GM18870 (cell line): Measurements from ENCODE around the gene MYO15B.

ENCODE experiments used
- ATAC-seq: cut with Tn5 transposase; IDR thresholded peaks from one replicate; pipeline ENCODE4 v1.9.1; 2021; ENCODE audit warnings: moderate library complexity; ENCODE audit not compliant: unreplicated experiment

The MYO15B gene

DNA sequence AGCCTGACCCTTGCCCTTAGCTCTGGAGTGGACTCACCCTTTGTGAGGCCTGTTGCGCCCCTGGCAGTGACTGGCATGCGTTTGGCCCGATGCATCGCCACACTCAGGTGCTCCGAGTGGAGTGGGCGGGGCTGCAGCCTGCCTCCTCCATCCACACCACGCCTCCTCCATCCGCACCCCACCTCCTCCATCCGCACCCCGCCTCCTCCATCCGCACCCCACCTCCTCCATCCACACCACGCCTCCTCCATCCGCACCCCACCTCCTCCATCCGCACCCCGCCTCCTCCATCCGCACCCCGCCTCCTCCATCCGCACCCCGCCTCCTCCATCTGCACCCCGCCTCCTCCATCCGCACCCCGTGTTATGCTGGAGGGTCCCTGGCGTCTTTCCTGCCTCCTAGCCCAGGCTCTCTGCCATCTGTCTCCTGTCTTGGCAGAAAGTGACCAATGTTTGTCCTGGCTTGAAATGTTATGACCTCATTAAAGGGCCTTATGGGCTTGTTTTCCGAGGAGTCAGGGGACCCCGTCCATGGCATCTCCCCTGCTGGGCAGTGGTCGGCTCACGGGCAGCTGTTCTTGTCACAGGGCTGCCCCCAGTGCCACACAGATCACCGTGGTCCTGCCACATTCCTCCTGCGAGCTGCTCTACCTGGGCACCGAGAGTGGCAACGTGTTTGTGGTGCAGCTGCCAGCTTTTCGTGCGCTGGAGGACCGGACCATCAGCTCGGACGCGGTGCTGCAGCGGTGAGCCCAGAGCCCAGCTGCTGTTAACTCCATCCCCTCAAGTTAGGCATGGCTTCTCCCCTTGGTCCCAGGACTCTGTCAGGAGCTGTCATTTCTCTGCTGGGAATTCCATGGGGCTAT, 28.7 kb upstream of the MYO15B start:
- ATAC-seq = no peak

DNA sequence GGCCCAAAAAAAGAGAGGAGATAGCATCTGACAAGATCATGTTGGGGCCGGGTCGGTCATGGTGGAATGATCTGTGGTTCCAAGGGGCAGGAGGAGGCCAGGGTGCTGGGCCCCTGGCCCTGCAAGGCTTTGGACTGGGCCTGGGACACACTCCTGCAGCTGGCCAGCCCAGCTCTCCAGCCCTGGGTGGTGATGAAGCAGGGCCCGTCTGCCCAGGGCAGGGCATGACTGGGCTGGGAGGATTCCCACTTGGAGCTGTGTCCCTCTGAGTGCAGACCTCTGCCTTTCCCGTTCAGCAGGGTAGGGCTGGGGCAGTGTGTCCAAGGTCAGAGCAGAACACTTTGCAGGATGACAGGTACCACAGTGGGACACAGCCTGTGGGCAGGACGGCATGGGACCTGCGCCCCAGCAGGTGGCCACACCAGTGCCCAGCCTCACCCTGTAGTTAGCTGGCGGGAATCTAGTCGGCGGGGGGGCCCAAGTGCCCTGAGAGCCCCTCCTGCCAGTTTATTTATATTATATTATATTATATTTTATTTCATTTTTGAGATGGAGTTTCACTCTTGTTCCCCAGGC, 27.6 kb upstream of the MYO15B start:
- ATAC-seq = no peak

DNA sequence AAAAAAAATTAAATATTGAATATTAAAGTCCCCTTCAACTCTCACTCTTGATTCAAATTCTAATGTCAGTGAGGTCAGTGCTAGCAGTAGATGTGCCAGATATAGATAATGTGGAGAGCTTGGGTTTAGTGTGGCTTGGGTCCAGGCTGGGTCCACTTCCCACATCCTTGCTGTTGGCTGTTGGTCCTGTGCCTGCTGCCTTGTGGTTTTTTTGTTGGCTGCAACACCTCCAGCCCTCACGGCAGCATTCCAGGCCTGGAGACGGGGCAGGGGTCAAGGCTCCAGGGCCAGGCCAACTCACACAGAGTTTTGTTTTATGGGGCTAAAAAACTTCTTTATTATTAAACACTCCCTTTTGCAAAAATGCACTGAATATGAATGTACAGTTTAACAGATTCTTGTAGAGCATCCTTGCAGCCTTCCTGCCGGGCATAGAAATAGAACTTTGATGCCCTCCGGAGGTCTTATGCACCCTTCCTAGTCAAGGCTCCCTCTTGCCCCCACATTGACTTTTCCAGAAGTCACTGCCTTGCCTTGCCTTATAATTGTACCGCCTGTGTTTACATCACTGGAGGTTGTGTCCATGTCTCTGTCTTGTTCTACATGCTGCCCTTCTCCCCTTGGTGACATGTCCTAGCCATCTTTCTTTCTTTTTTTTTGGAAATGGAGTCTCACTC, 25.5 kb upstream of the MYO15B start:
- no peak for ATAC-seq

DNA sequence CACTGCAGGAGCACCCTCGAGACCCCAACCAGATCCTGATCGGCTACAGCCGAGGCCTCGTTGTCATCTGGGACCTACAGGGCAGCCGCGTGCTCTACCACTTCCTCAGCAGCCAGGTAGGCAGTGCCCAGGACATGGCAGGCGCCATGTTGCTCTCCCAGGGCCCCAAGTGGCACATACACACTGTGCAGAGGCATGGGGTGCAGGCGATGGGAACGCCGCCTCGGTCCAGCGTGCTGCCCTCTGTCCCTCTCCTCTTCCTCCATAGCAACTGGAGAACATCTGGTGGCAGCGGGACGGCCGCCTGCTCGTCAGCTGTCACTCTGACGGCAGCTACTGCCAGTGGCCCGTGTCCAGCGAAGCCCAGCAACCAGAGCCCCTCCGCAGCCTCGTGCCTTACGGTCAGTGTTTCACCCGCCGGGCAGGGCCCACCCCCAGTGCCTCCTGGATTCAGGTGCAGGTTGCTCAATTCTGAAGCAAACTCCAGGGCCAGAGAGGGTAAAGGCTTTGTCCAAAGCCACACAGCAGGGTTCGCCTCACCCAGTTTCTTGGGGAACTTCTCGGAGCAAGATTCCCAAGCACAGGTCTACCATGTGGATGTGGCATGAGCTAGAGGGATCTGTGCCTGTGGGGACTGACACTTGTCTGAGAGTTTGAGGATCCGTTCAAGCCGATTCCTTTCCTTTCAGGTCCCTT, 24.4 kb upstream of the MYO15B start:
- no peak for ATAC-seq

DNA sequence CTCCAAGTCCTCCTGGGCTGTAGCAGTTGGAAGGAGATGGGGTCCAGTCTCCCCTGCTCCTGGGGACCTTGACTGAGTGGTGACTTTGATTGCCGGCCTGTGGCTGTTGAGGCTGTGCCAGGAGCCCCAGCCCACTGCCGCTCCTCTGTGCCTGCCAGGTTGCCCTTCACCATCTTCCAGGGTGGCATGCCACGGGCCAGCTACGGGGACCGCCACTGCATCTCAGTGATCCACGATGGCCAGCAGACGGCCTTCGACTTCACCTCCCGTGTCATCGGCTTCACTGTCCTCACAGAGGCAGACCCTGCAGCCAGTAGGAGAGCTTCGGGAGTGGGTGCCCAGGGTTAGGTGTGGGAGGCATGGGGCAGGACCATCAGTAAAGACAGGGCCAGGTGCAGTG, 23.4 kb upstream of the MYO15B start:
- ATAC-seq = no peak

GRCh38 chr17:75565066-75565465, 22.5 kb upstream of the MYO15B start:
- ATAC-seq = no peak

- ATAC-seq = no peak
Measured at GRCh38 chr17:75565618-75566017, 22.0 kb upstream of the MYO15B start.

GRCh38 chr17:75566416-75566815, 21.2 kb upstream of the MYO15B start:
- no peak for ATAC-seq

DNA sequence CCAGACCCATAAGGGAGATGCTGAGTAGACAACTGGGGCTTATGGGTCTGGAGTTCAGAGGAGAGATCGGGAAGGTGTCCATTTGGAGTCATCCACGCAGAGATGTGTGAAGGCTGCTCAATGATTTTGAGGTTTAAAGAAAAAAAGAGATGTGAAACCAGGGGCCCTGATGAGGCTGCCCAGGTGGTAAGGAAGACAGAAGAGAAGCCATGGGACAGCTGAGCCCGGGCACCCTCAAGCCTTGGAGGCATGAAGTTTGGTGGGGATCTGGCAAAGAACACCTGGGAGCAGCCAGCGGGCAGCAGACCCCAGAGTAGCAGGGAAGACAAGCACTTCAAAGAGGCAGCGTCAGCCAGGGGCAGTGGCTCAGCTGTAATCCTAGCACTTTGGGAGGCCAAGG, 20.8 kb upstream of the MYO15B start:
- ATAC-seq = no peak

GRCh38 chr17:75568412-75569255, 19.0 kb upstream of the MYO15B start:
- no peak for ATAC-seq

- ATAC-seq = no peak
Measured at GRCh38 chr17:75570034-75570676, 17.4 kb upstream of the MYO15B start.

- no peak for ATAC-seq
Measured at GRCh38 chr17:75570772-75571171, 16.8 kb upstream of the MYO15B start.

DNA sequence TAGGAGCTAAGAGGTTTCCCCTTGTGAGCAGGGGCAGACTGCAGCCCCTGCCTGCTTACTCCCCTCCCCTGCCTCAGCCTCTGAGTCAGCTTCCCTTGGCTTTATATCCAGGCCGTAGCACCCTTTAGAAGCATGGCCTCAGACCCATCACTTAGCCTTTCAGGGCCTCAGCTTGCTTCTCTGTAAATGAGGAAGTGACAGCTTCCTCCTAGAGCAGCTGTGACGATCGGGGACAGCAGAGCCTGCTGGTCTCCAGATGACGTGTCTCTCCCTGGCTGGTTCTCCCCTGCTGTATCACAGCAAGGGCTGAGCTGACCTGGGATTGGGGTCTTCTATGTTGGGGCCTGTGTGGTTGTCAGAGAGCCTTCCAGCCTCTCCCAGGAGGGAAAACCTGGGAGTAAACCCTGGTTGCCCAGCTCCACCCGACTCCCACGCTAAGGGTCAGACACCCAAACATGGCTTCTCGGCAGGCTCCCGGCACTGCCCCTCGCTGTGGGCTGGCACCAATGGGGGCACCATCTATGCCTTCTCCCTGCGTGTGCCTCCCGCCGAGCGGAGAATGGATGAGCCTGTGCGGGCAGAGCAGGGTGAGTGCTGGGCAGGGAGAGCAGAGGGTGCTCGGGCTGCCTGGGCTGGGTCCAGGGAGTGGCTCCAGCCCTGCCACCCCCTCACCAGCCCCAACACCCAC, 16.3 kb upstream of the MYO15B start:
- ATAC-seq = no peak

DNA sequence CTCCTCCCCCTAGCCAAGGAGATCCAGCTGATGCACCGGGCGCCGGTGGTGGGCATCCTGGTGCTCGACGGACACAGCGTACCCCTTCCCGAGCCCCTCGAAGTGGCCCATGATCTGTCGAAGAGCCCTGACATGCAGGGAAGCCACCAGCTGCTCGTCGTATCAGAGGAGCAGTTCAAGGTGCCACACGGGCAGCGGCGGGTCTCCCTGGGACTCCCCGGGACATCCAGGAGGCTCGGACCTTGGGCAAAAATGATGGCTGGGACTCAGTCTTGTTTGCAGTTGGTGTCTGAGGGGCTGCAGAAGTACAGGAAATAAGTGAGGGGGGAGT, 15.8 kb upstream of the MYO15B start:
- no peak for ATAC-seq

GRCh38 chr17:75572713-75573539, 14.7 kb upstream of the MYO15B start:
- ATAC-seq = no peak

DNA sequence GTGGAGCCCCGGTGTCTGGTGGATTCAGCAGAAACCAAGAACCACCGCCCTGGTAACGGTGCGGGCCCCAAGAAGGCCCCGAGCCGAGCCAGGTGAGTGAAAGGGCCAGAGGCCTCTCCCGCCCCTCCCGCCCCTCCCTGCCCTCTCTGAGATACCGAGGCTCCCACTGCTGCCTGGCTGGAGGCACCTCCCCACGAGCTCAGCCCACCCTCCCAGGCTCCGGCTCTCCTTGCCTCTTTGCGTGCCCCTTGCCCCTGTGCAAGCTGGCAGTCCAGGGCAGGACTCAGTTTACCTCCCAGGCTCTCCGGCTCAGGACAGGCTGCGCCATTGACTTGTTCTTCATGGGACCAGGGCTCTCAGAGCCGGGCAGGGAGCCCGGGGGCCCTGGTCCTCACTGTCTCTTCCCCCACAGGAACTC, 14.1 kb upstream of the MYO15B start:
- ATAC-seq = no peak

DNA sequence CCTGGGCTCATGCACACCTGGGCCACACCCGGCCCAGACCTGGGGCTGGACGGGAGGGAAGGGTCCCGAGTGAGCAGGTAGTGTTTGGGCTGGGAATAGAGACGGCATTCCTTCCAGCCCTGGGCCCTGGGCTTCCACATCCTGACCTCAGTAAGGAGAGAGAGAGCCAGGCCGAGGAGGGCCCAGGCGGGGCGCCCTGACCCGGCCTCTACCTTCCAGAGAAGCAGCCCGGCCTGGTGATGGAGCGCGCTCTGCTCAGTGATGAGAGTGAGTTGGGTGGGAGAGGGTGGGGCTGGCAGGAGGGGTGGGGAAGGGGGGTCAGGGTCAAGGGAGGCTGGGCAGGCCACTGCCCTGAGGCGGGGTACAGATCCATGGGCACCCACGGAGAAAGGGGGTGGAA, 13.6 kb upstream of the MYO15B start:
- ATAC-seq = no peak

GRCh38 chr17:75574404-75575036, 13.1 kb upstream of the MYO15B start:
- no peak for ATAC-seq
